CD4-positive, alpha-beta T cell treated with Interleukin-4 for 1 hour (primary cell): ENCODE data around the gene BLNK.
"Not testable (repeated sequence)": the region's sequence is repeated elsewhere in the genome, so short reads cannot be mapped to it uniquely, and the experiment has no call there.

Source experiments
- DNase-seq, 2 donors: peaks; one replicate each; pipeline ENCODE4 v3.0.0-alpha.2; 2020 to 2022

Gene BLNK

GRCh38 chr10:96218826-96219225, 52.5 kb downstream of the BLNK start:
- DNase-seq = no peak

GRCh38 chr10:96217711-96218110, 53.7 kb downstream of the BLNK start:
- no peak for DNase-seq

- no peak for DNase-seq
These were observed 54.6 kb downstream of the BLNK start for GRCh38 chr10:96216775-96217174.

GRCh38 chr10:96212911-96213310, 58.5 kb downstream of the BLNK start:
- no peak for DNase-seq

- DNase-seq = no peak
These were observed 59.6 kb downstream of the BLNK start for GRCh38 chr10:96211764-96212163.

GRCh38 chr10:96208946-96209345, 62.4 kb downstream of the BLNK start:
- no peak for DNase-seq

- no peak for DNase-seq
These were observed 63.1 kb downstream of the BLNK start for GRCh38 chr10:96208271-96208670.

GRCh38 chr10:96205580-96205979, 65.8 kb downstream of the BLNK start:
- DNase-seq = no peak

- DNase-seq = no peak
These were observed 69.8 kb downstream of the BLNK start for GRCh38 chr10:96201525-96201924.

- not testable (repeated sequence) for DNase-seq
These were observed 81.9 kb downstream of the BLNK start for GRCh38 chr10:96189505-96189904.

GRCh38 chr10:96188916-96189315, 82.5 kb downstream of the BLNK start:
- DNase-seq = no peak

- DNase-seq = no peak
These were observed 82.9 kb downstream of the BLNK start for GRCh38 chr10:96188421-96188820.

GRCh38 chr10:96176985-96177384, 94.4 kb downstream of the BLNK start:
- DNase-seq = no peak

- no peak for DNase-seq
These were observed 98.7 kb downstream of the BLNK start for GRCh38 chr10:96172666-96173065.

GRCh38 chr10:96170230-96170629, 101.1 kb downstream of the BLNK start:
- no peak for DNase-seq

- no peak for DNase-seq
These were observed 102.8 kb downstream of the BLNK start for GRCh38 chr10:96168546-96168945.

- DNase-seq = no peak
These were observed 105.6 kb downstream of the BLNK start for GRCh38 chr10:96165726-96166125.

GRCh38 chr10:96153070-96153469, 118.3 kb downstream of the BLNK start:
- DNase-seq = no peak

- no peak for DNase-seq
These were observed 118.9 kb downstream of the BLNK start for GRCh38 chr10:96152437-96152836.
